ENCODE data around the gene OSBPL5. TPM values are rescaled to one million over a fixed set of nuclear protein-coding genes. Genes with fewer than 3 reads are reported as not detected.

The OSBPL5 gene
- total and polyA plus RNA-seq, 9 of the 15 experiments (the other 6 are each of a cell fraction or from before 2014, with no cell fraction given) = 0.06 to 14.8 (median 3.2) TPM

- POLR2A ChIA-PET = no interaction called here
- no peak overlapping the region for H3K27ac ChIP-seq (ENCODE audit: extremely low read depth, low read depth, low read length)
Observed at GRCh38 chr11:3122775-3123201, 42.3 kb downstream of the OSBPL5 start.

More at GRCh38 chr11:3122775-3123201, 42.3 kb downstream of the OSBPL5 start:
- no peak overlapping the region for H3K4me3 ChIP-seq
- no peaks in the 10 kb centered on the region for H3K79me2 ChIP-seq (ENCODE audit: control insufficient read depth, insufficient read depth, low read length)
- peaks cover 17% of the 10 kb centered on the region; the same call in 1 of the 3 replicates for H3K36me3 ChIP-seq (ENCODE audit: control insufficient read depth, insufficient read depth, low read length)
- FAIRE-seq = no peak
- 89% methylated on average over 8 of the region's 13 CpGs for WGBS (ENCODE audit: insufficient coverage, low coverage, missing lambda C conversion rate)
- H3K9me3 ChIP-seq (replicated peaks; ENCODE audit: control insufficient read depth, insufficient read depth, low read depth, low read length) = no peaks in the 10 kb centered on the region
- TF ChIP-seq ZNF274 (IDR thresholded peaks at IDR 0.05; ENCODE audit: borderline replicate concordance, low read depth, low read length) (no peak), ZNF583 (CRISPR knock-in tag; IDR thresholded peaks at IDR 0.05) (no peak), HMG20A (CRISPR knock-in tag; conservative IDR thresholded peaks at IDR 0.05) (no peak), HINFP (tag; conservative IDR thresholded peaks at IDR 0.05; ENCODE audit: low read depth) (no peak), POLR3A (IDR thresholded peaks at IDR 0.05; ENCODE audit: borderline replicate concordance, extremely low read depth, insufficient read depth, insufficient read length) (no peak), HDAC3 (IDR thresholded peaks at IDR 0.05; ENCODE audit: borderline replicate concordance, partially characterized antibody) (no peak), PHF8 (IDR thresholded peaks at IDR 0.05; ENCODE audit: borderline replicate concordance, low read length) (no peak), PYGO2 (tag; IDR thresholded peaks at IDR 0.05) (no peak), TCF7 (IDR thresholded peaks at IDR 0.05; ENCODE audit: borderline replicate concordance) (no peak)
- H4K20me1 ChIP-seq (replicated peaks; ENCODE audit: control insufficient read depth, insufficient read depth, low read length) = no peaks in the 10 kb centered on the region
- intact Hi-C loops (cut with micrococcal nuclease) (no loop called here), in situ Hi-C loops (cut with MboI) (no loop called here)
- H2AFZ ChIP-seq (ENCODE audit: low read depth, low read length) = no peak overlapping the region
- peaks cover 0 to 38% of the 10 kb centered on the region in 2 experiments; a peak in 1 of 5 replicates for H3K4me1 ChIP-seq (replicated peaks in 1 of 2; ENCODE audit: control insufficient read depth in 2 of 2, insufficient read depth in 2 of 2, low read length in 2 of 2)
- no TSS peak for BruUV-seq (replicated peaks)
- no peaks in the 10 kb centered on the region for H3K9me1 ChIP-seq (ENCODE audit: control insufficient read depth, insufficient read depth, low read length)
- no peak overlapping the region for H3K4me2 ChIP-seq (ENCODE audit: insufficient read depth, low read length)
- no peak for DNase-seq (ENCODE audit: extremely low read depth in 1 of 4, low spot score in 3 of 4)
- no peaks in the 10 kb centered on the region for H3K27me3 ChIP-seq (ENCODE audit: control insufficient read depth in 2 of 2, insufficient read depth in 2 of 2, low read length in 2 of 2)
- H3K9ac ChIP-seq (ENCODE audit: insufficient read depth in 1 of 2, low read depth in 2 of 2, low read length in 2 of 2) = peak overlapping the region in 1 of 2 experiments; percentile 35; a peak in 2 of 4 replicates
- ATAC-seq = no peak
- CTCF ChIA-PET (ENCODE audit: low intra/inter-chr PET ratio) = no interaction called here
